ENCODE results near the gene BIVM. TPM values are rescaled to one million over a fixed set of nuclear protein-coding genes. Genes with fewer than 3 reads are reported as not detected.

Gene BIVM, protein sequence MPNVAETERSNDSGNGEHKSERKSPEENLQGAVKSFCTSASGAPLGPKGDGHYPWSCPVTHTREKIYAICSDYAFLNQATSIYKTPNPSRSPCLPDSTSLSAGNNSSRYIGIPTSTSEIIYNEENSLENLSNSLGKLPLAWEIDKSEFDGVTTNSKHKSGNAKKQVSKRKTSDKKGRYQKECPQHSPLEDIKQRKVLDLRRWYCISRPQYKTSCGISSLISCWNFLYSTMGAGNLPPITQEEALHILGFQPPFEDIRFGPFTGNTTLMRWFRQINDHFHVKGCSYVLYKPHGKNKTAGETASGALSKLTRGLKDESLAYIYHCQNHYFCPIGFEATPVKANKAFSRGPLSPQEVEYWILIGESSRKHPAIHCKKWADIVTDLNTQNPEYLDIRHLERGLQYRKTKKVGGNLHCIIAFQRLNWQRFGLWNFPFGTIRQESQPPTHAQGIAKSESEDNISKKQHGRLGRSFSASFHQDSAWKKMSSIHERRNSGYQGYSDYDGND
- total RNA-seq = 22.7 and 30.4 TPM in 2 replicates

DNA sequence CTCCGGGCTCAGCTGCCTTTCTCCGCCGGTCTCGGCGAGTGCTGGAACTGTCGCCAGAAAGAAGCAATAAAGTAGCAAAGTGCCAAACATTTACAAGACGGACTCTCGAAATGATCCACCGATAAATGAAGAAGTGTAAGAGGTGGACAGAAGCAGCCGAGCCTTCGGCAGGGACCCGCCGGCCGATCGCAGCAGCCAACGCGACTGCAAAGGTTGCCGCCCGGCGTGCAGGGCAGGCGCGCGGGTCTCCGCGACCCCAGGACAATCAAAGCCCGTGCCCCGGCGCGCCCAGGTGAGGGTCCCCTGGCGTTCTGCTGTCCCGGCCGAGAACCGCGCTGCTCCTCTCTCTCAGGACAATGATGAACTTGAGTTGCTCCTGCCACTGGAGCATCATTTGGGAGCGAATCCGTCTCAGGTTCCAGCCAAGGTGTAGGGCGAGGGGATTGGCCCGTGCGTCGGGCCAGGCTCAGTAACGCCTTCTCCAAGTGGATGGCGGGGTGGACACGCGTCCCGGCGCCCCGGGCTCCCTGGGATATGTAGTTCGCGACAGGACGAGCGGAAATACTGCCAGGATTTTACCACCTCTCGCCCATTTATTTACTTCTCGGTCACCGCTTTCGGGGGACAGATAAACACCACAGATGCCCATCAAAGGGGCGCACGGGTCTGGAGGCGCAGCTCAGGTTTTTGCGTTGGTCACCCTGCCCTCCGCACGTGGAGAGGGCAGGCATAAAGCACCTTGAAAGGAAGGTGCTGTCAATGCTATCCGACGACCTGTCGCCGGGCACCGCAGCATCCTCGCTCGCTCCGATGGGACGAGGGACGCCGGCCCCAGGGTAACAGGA lies at the start of gene BIVM, which contains the start of gene POGLUT2:
Gene BIVM (plus strand): TSS at position 539 of the 845 bp plus-strand sequence. CDS start 8,149 bp downstream, outside the sequence.
Gene POGLUT2 (minus strand): TSS at position 396 of the 845 bp plus-strand sequence. CDS start 306 bp downstream, at position 90.

DNA sequence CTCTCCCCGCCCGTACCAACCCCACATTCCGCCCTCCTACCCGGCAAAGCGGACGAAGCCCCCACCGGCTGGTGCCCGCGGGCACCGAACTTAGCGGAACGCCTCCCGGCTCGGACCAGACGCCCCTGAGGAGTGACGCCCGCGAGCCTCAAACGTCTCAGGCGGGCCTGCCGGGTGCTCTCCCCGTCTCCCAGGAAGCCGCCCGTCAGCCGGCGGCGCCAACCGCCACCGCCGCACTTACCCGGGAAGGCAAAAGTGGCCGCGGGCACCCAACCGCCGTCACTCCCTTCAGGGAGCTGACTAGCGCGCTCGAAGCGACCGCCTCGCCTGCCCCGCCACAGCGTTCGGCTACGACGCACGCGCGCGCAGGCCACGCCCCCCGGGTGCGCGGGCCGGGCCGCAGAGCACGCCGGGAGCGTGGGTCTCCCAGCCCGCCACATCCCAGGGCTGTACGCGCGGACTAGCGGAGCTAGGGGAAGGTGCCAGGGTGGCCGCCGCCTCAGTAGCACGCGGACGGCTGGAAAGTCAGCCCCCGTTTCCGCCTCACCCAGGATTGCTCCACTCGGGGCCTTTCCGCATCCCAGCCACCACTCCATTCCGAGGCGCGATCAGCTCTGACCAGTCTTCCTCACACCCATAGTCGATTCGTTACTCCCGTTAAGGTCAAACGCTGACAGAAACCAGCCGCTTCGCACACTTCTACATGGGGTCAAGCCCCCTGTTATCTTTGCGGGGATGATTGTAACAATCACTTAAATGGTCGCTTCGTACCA lies 25.3 kb upstream of the BIVM start, which contains the start of gene TEX30:
Gene TEX30 (minus strand): TSS at position 346 of the 773 bp plus-strand sequence. CDS start 3,760 bp downstream, outside the sequence.

DNA sequence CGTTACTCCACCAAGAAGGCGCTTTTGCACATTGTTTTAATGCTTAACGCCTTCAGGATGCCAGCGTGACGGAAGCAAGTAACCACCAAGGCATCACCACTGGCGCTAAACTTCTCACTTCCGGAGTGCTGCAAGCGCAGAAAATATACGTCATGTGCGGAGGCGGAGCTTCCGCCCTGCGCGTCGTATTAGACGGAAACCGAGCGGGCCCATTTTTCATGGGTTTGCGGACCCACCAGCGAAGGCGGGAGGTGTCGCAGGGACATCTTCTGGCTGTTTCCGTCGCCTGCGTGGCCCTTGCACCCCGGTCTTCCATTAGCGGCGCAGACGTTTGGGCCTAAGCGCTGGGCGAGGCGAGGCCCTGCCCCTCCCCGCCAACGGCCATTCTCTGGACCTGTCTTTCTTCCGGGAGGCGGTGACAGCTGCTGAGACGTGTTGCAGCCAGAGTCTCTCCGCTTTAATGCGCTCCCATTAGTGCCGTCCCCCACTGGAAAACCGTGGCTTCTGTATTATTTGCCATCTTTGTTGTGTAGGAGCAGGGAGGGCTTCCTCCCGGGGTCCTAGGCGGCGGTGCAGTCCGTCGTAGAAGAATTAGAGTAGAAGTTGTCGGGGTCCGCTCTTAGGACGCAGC lies 46.8 kb downstream of the BIVM start, which contains the start of gene ERCC5:
Gene ERCC5 (plus strand): TSS at position 403 of the 631 bp plus-strand sequence. CDS start 235 bp downstream, outside the sequence.

Other genes starting within 250 kb of the BIVM start
- gene TPP2, start 202.1 kb upstream of the BIVM start, total RNA-seq = 95.3 and 95.5 TPM in 2 replicates
- gene METTL21C, start 104.1 kb upstream of the BIVM start, total RNA-seq = not detected in 2 replicates
- gene TEX30, start 25.3 kb upstream of the BIVM start, total RNA-seq = 36.4 and 37.2 TPM in 2 replicates
- gene POGLUT2, start 143 bp upstream of the BIVM start, total RNA-seq = 20.9 and 24.3 TPM in 2 replicates
- gene ERCC5, start 46.9 kb downstream of the BIVM start, total RNA-seq = 57.6 and 65.0 TPM in 2 replicates

Measured in thoracic aorta endothelial cell (primary cell).